SJCRH30 (cell line): ENCODE results near the gene DEF6. TPM values are rescaled to one million over a fixed set of nuclear protein-coding genes. Genes with fewer than 3 reads are reported as not detected.
A peak's percentile ranks its signal among the peaks of the same experiment; 100 is the strongest.
"Not testable (repeated sequence)": the region's sequence is repeated elsewhere in the genome, so short reads cannot be mapped to it uniquely, and the experiment has no call there.

Experiments
- DNase-seq, 2 experiments: peaks; one replicate each; pipeline ENCODE4 v3.0.0-alpha.2; 2015 to 2020
- H3K27ac ChIP-seq: fragments of 250-450 bp; sonication (Bioruptor Pico); 2 replicates; pipeline ENCODE4 v1.5.1; 2020; ENCODE audit warnings: mild to moderate bottlenecking, moderate library complexity
- H3K27me3 ChIP-seq: fragments of 250-450 bp; sonication (Bioruptor Pico); 2 replicates; pipeline ENCODE4 v1.5.1; 2020; ENCODE audit warnings: mild to moderate bottlenecking, moderate library complexity
- H3K36me3 ChIP-seq: fragments of 250-450 bp; sonication (Bioruptor Pico); 2 replicates; pipeline ENCODE4 v1.5.1; 2020; ENCODE audit warnings: mild to moderate bottlenecking, moderate library complexity
- H3K4me1 ChIP-seq: fragments of 250-450 bp; sonication (Bioruptor Pico); 2 replicates; pipeline ENCODE4 v1.5.1; 2020; ENCODE audit warnings: mild to moderate bottlenecking, moderate library complexity
- H3K4me3 ChIP-seq: fragments of 250-450 bp; sonication (Bioruptor Pico); 2 replicates; pipeline ENCODE4 v1.5.1; 2020; ENCODE audit warnings: mild to moderate bottlenecking, moderate library complexity
- H3K9me3 ChIP-seq: fragments of 250-450 bp; sonication (Bioruptor Pico); replicated peaks from 2 replicates; pipeline ENCODE4 v1.5.1; 2020; ENCODE audit warnings: mild to moderate bottlenecking, moderate library complexity
- total RNA-seq: library from RNA; depleted of rRNA; stranded (reverse); fragments of >200 nt; shearing (Covaris generic); gene quantifications from 2 replicates; pipeline ENCODE4 v1.2.3, GENCODE V29; 2014

DEF6 gene
- total RNA-seq, 1 experiment from 2014 or later: 0.20 TPM

GRCh38 chr6:35332074-35332887 lies 34.7 kb downstream of the DEF6 start:
- not testable (repeated sequence) for H3K27ac ChIP-seq, H3K27me3 ChIP-seq, H3K36me3 ChIP-seq, H3K4me3 ChIP-seq, H3K9me3 ChIP-seq, H3K4me1 ChIP-seq, DNase-seq

GRCh38 chr6:35341557-35341956 lies 43.9 kb downstream of the DEF6 start:
- no peak overlapping the region for H3K27ac ChIP-seq
- no peaks in the 10 kb centered on the region for H3K36me3 ChIP-seq
- H3K27me3 ChIP-seq: no peaks in the 10 kb centered on the region
- H3K4me1 ChIP-seq: peaks cover 7% of the 10 kb centered on the region
- H3K9me3 ChIP-seq: no peaks in the 10 kb centered on the region
- no peak for DNase-seq
- H3K4me3 ChIP-seq: no peak overlapping the region

- H3K4me3 ChIP-seq: peak within 1 kb of the TSS; percentile 81
- H3K27ac ChIP-seq: peak within 1 kb of the TSS; percentile 50
- H3K9me3 ChIP-seq: no peaks in the 10 kb centered on the region
- 0 out of 2 replicates have a peak, but pooled peaks cover 6% of the 10 kb centered on the region for H3K36me3 ChIP-seq
- DNase-seq: peak; percentile 97
- peaks cover 7% of the 10 kb centered on the region for H3K4me1 ChIP-seq
- no peaks in the 10 kb centered on the region for H3K27me3 ChIP-seq
Observed at GRCh38 chr6:35342258-35343091, 44.9 kb downstream of the DEF6 start, which contains the start of gene PPARD. Gene PPARD (plus strand): TSS chr6:35342558. CDS start chr6:35411088, 68,530 bp downstream.

- no peaks in the 10 kb centered on the region for H3K9me3 ChIP-seq
- peak overlapping the region; percentile 50 for H3K27ac ChIP-seq
- peak overlapping the region; percentile 81 for H3K4me3 ChIP-seq
- no peaks in the 10 kb centered on the region for H3K27me3 ChIP-seq
- H3K36me3 ChIP-seq: 0 out of 2 replicates have a peak, but pooled peaks cover 6% of the 10 kb centered on the region
- H3K4me1 ChIP-seq: peaks cover 7% of the 10 kb centered on the region
- peak; percentile 43 to 57 for DNase-seq
Observed at GRCh38 chr6:35343092-35343834, 45.6 kb downstream of the DEF6 start.

- no peaks in the 10 kb centered on the region for H3K9me3 ChIP-seq
- peak overlapping the region; percentile 81 for H3K4me3 ChIP-seq
- peaks cover 7% of the 10 kb centered on the region for H3K4me1 ChIP-seq
- no peaks in the 10 kb centered on the region for H3K27me3 ChIP-seq
- peak; percentile 39 to 62 for DNase-seq
- H3K27ac ChIP-seq: peak overlapping the region; percentile 50
- peaks cover 9% of the 10 kb centered on the region; the same call in 1 of the 2 replicates for H3K36me3 ChIP-seq
Observed at GRCh38 chr6:35343835-35344550, 46.4 kb downstream of the DEF6 start.

GRCh38 chr6:35351422-35351821 lies 53.8 kb downstream of the DEF6 start:
- no peaks in the 10 kb centered on the region for H3K9me3 ChIP-seq
- DNase-seq: no peak
- no peak overlapping the region for H3K27ac ChIP-seq
- no peaks in the 10 kb centered on the region for H3K27me3 ChIP-seq
- H3K4me1 ChIP-seq: no peaks in the 10 kb centered on the region
- H3K4me3 ChIP-seq: no peak overlapping the region
- H3K36me3 ChIP-seq: peaks cover 55% of the 10 kb centered on the region

GRCh38 chr6:35352735-35353134 lies 55.1 kb downstream of the DEF6 start:
- no peaks in the 10 kb centered on the region for H3K27me3 ChIP-seq
- H3K4me3 ChIP-seq: no peak overlapping the region
- H3K9me3 ChIP-seq: no peaks in the 10 kb centered on the region
- DNase-seq: no peak
- peaks cover 49% of the 10 kb centered on the region for H3K36me3 ChIP-seq
- no peaks in the 10 kb centered on the region for H3K4me1 ChIP-seq
- no peak overlapping the region for H3K27ac ChIP-seq

GRCh38 chr6:35354361-35355135 lies 56.9 kb downstream of the DEF6 start:
- H3K4me3 ChIP-seq: no peak overlapping the region
- H3K27me3 ChIP-seq: no peaks in the 10 kb centered on the region
- DNase-seq: no peak
- no peak overlapping the region for H3K27ac ChIP-seq
- H3K36me3 ChIP-seq: peaks cover 42% of the 10 kb centered on the region
- H3K9me3 ChIP-seq: no peaks in the 10 kb centered on the region
- no peaks in the 10 kb centered on the region for H3K4me1 ChIP-seq

- H3K4me1 ChIP-seq: no peaks in the 10 kb centered on the region
- no peak for DNase-seq
- no peak overlapping the region for H3K27ac ChIP-seq
- no peak overlapping the region for H3K4me3 ChIP-seq
- H3K27me3 ChIP-seq: no peaks in the 10 kb centered on the region
- no peaks in the 10 kb centered on the region for H3K9me3 ChIP-seq
- peaks cover 31% of the 10 kb centered on the region for H3K36me3 ChIP-seq
Observed at GRCh38 chr6:35356391-35356790, 58.8 kb downstream of the DEF6 start.

GRCh38 chr6:35357677-35358076 lies 60.1 kb downstream of the DEF6 start:
- Histone ChIP-seq H3K36me3 (peaks cover 20% of the 10 kb centered on the region), H3K27ac (no peak overlapping the region)
- no peak for DNase-seq

GRCh38 chr6:35358086-35358485 lies 60.5 kb downstream of the DEF6 start:
- Histone ChIP-seq H3K4me1 (peaks cover 4% of the 10 kb centered on the region; the same call in 1 of the 2 replicates), H3K36me3 (peaks cover 16% of the 10 kb centered on the region), H3K27me3 (no peaks in the 10 kb centered on the region), H3K9me3 (no peaks in the 10 kb centered on the region), H3K27ac (no peak overlapping the region), H3K4me3 (no peak overlapping the region)
- DNase-seq: no peak

More at GRCh38 chr6:35357677-35358076, 60.1 kb downstream of the DEF6 start:
- Histone ChIP-seq H3K4me3 (no peak overlapping the region), H3K4me1 (peaks cover under 1% of the 10 kb centered on the region; the same call in 1 of the 2 replicates), H3K27me3 (no peaks in the 10 kb centered on the region), H3K9me3 (no peaks in the 10 kb centered on the region)

- DNase-seq: no peak
- H3K4me1 ChIP-seq: peaks cover 8% of the 10 kb centered on the region
- no peak overlapping the region for H3K27ac ChIP-seq
- no peaks in the 10 kb centered on the region for H3K27me3 ChIP-seq
- no peak overlapping the region for H3K4me3 ChIP-seq
- no peaks in the 10 kb centered on the region for H3K9me3 ChIP-seq
- H3K36me3 ChIP-seq: peaks cover 8% of the 10 kb centered on the region
Observed at GRCh38 chr6:35359346-35359743, 61.7 kb downstream of the DEF6 start.

- Histone ChIP-seq H3K27ac (no peak overlapping the region), H3K27me3 (no peaks in the 10 kb centered on the region), H3K9me3 (no peaks in the 10 kb centered on the region), H3K4me3 (no peak overlapping the region), H3K36me3 (peaks cover 3% of the 10 kb centered on the region; the same call in 1 of the 2 replicates), H3K4me1 (peaks cover 8% of the 10 kb centered on the region)
- DNase-seq: no peak
Observed at GRCh38 chr6:35359744-35360348, 62.2 kb downstream of the DEF6 start.
